Endothelial cell of umbilical vein (primary cell): ENCODE measurements around the gene PLEKHH1. TPM values are rescaled to one million over a fixed set of nuclear protein-coding genes. Genes with fewer than 3 reads are reported as not detected.

Experiments
- BruUV-seq: library from RNA; stranded (reverse); fragments of 400-500 nt; replicated peaks from 2 replicates; lab custom pipeline; 2021; lab: Mats Ljungman, UMichigan
- CTCF ChIA-PET: fragments of 300-600, 350-600 bp; sonication (Branson Sonifier 250); formaldehyde crosslinking; loops from one replicate; lab custom pipeline; 2021; ENCODE audit warnings: antibody characterized with exemption, inconsistent platforms; lab: Charles Lee
- POLR2A ChIA-PET: fragments of 300-600, 350-600 bp; sonication (Branson Sonifier 250); formaldehyde crosslinking; loops from one replicate; lab custom pipeline; 2021; ENCODE audit warnings: antibody characterized with exemption, inconsistent platforms; lab: Charles Lee
- DNase-seq: peaks from one replicate; pipeline ENCODE4 v3.0.0-alpha.2; 2011; ENCODE audit warnings: low read depth, low spot score
- FAIRE-seq: peaks from 2 replicates; lab custom pipeline; 2011; peaks lifted over from hg19 to GRCh38; lab: Jason Lieb, UNC
- H2AFZ ChIP-seq: 2 replicates; pipeline ENCODE4 v1.6.0; 2012; ENCODE audit warnings: low read depth, low read length, control low read depth, inconsistent platforms
- H3K27ac ChIP-seq: 2 replicates; pipeline ENCODE4 v1.5.1; 2011; ENCODE audit warnings: low read depth, mild to moderate bottlenecking, control low read depth, low read length, moderate library complexity; ENCODE audit not compliant: insufficient read depth
- H3K27me3 ChIP-seq, 2 experiments: 2 replicates each; pipeline versions ENCODE4 v1.6.0 to v1.6.1; 2011; ENCODE audit warnings: low read length in 2 of 2, mixed read lengths in 1 of 2; ENCODE audit not compliant: control insufficient read depth in 2 of 2, insufficient read depth in 2 of 2
- H3K36me3 ChIP-seq, 2 experiments: 2 replicates in 1 of 2; 3 replicates in 1 of 2; pipeline ENCODE4 v1.5.1; 2011; ENCODE audit warnings: low read length in 2 of 2, mild to moderate bottlenecking in 1 of 2, moderate library complexity in 1 of 2; ENCODE audit not compliant: control insufficient read depth in 2 of 2, insufficient read depth in 2 of 2; ENCODE audit errors: extremely low read depth in 1 of 2
- H3K4me1 ChIP-seq: 3 replicates; pipeline ENCODE4 v1.5.1; 2011; ENCODE audit warnings: mild to moderate bottlenecking, low read length; ENCODE audit not compliant: control insufficient read depth, insufficient read depth; ENCODE audit errors: extremely low read depth
- H3K4me2 ChIP-seq: 2 replicates; pipeline ENCODE4 v1.6.1; 2011; ENCODE audit warnings: low read length, control low read depth, mixed read lengths; ENCODE audit not compliant: insufficient read depth
- H3K4me3 ChIP-seq, 3 experiments: fragments of 200-600 bp in 1 of 3; sonication (generic), shearing (Covaris generic) in 1 of 3; replicated peaks in 1 of 3; 2 replicates each; pipeline ENCODE4 v1.5.1; 2011 to 2016; ENCODE audit warnings: control low read depth in 3 of 3, low read length in 3 of 3, mild to moderate bottlenecking in 2 of 3, inconsistent platforms in 1 of 3, low read depth in 1 of 3, moderate library complexity in 1 of 3; ENCODE audit not compliant: insufficient read depth in 1 of 3
- H3K79me2 ChIP-seq: 2 replicates; pipeline ENCODE4 v1.6.0; 2012; ENCODE audit warnings: low read length, inconsistent platforms; ENCODE audit not compliant: control insufficient read depth, insufficient read depth
- H3K9ac ChIP-seq: replicated peaks from 2 replicates; pipeline ENCODE3; 2011; ENCODE audit warnings: low read length, control low read depth; ENCODE audit not compliant: insufficient read depth; ENCODE audit errors: extremely low read depth
- H3K9me1 ChIP-seq: replicated peaks from 3 replicates; pipeline ENCODE4 v1.6.0; 2011; ENCODE audit warnings: mild to moderate bottlenecking, low read length; ENCODE audit not compliant: control insufficient read depth, insufficient read depth; ENCODE audit errors: extremely low read depth
- H3K9me3 ChIP-seq: replicated peaks from 2 replicates; pipeline ENCODE4 v1.5.1; 2012; ENCODE audit warnings: low read length, inconsistent platforms; ENCODE audit not compliant: control insufficient read depth, insufficient read depth
- H4K20me1 ChIP-seq: replicated peaks from 2 replicates; pipeline ENCODE3; 2011; ENCODE audit warnings: mild to moderate bottlenecking, low read length; ENCODE audit not compliant: control insufficient read depth, insufficient read depth; ENCODE audit errors: extremely low read depth
- EZH2 ChIP-seq: IDR thresholded peaks from 2 replicates; pipeline ENCODE4 v1.6.1; 2012; ENCODE audit warnings: borderline replicate concordance, low read depth, mild to moderate bottlenecking, moderate library complexity, low read length, inconsistent platforms; ENCODE audit not compliant: severe bottlenecking
- FOS ChIP-seq: IDR thresholded peaks from 2 replicates; pipeline ENCODE4 v1.6.1; 2011; ENCODE audit warnings: mild to moderate bottlenecking, low read length, moderate library complexity, borderline replicate concordance; ENCODE audit not compliant: insufficient read depth
- GATA2 ChIP-seq: IDR thresholded peaks from 2 replicates; pipeline ENCODE4 v1.7.0; 2011; ENCODE audit warnings: low read depth, mild to moderate bottlenecking, moderate library complexity, mixed read lengths, low read length; ENCODE audit not compliant: insufficient read length, insufficient read depth
- JUN ChIP-seq: IDR thresholded peaks from 2 replicates; pipeline ENCODE4 v1.6.1; 2011; ENCODE audit warnings: borderline replicate concordance, low read depth; ENCODE audit not compliant: insufficient read length, insufficient read depth
- POLR2A ChIP-seq: IDR thresholded peaks from 2 replicates; pipeline ENCODE4 v1.6.1; 2012; ENCODE audit warnings: low read depth, mild to moderate bottlenecking, control low read depth, low read length
- POLR2AphosphoS5 ChIP-seq: IDR thresholded peaks from 2 replicates; pipeline ENCODE4 v1.6.1; 2012; ENCODE audit warnings: low read depth, mild to moderate bottlenecking, control low read depth, low read length, moderate library complexity; ENCODE audit not compliant: insufficient read depth
- dilution Hi-C: fragments of 300-500 bp; cut with MboI; formaldehyde crosslinking; loops from one replicate; pipeline ENCODE4 v1.15.0; 2019; ENCODE audit warnings: low sequenced_read_pairs; ENCODE audit not compliant: extremely low pct_ligation_motif_present
- intact Hi-C: fragments of 100-400 bp; cut with micrococcal nuclease; formaldehyde crosslinking; loops from one replicate; pipeline ENCODE4 v1.10.0; 2022
- polyA plus RNA-seq, 4 experiments: library from polyadenylated mRNA; depleted of rRNA in 3 of 4; stranded (reverse) in 3 of 4; unstranded in 1 of 4; fragments of >200 nt; gene quantifications; 2 replicates each; pipeline versions ENCODE4 v1.2.1 to v1.2.3, GENCODE V29; 2011 to 2012; ENCODE audit warnings: missing spikeins in 1 of 4
- total RNA-seq: library from RNA; stranded (reverse); gene quantifications from 2 replicates; pipeline ENCODE4 v1.2.3, GENCODE V29; 2021
- TF ChIP-seq, protein P1 (sequence below), 2 donors: IDR thresholded peaks; 1 replicate in 1 of 2; 2 replicates in 1 of 2; pipeline ENCODE4 v1.5.1; 2011; ENCODE audit warnings: low read length in 2 of 2, mild to moderate bottlenecking in 2 of 2, moderate library complexity in 2 of 2, control low read depth in 1 of 2, inconsistent platforms in 1 of 2, low read depth in 1 of 2; ENCODE audit not compliant: insufficient read depth in 1 of 2; ENCODE audit errors: extremely low read depth in 1 of 2
- TF ChIP-seq, protein P2 (sequence below): IDR thresholded peaks from 2 replicates; pipeline ENCODE4 v1.6.1; 2011; ENCODE audit not compliant: insufficient read depth, insufficient read length

PLEKHH1 gene
- total and polyA plus RNA-seq, 2 donors (not counting 3 experiments of a cell fraction or from before 2014, with no cell fraction given), result 0.17 to 0.71 TPM

DNA sequence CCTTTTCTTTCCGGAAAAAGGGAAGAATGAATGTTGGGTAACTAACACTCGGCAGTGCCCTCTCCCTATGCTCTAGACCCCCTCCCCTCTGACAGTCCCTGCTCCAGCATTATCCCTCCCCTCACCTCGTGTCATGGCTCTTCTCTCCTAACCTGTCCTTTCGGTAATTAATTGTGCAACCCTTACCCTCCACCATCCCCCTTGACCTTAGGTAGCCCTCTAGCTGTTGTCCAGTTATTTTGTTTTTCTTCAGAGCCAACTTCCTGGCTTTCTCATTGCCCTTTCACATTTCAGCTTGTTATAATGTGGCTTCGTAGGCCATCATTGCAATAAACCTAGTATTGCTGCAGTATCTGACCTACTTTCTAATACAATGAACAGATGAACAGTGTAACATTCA is 97.8 kb downstream of the PLEKHH1 start:
- POLR2A ChIA-PET, result no interaction called here
- H2AFZ ChIP-seq, result no peak overlapping the region
- H3K4me3 ChIP-seq, result no peak overlapping the region
- H3K9me1 ChIP-seq, result no peaks in the 10 kb centered on the region
- no peaks in the 10 kb centered on the region for H3K27me3 ChIP-seq
- H3K9ac ChIP-seq, result no peak overlapping the region
- no peaks in the 10 kb centered on the region for H4K20me1 ChIP-seq
- dilution Hi-C loops, result no loop called here
- DNase-seq (no peak), FAIRE-seq (no peak)
- CTCF ChIA-PET, result interaction anchor here (0.7 to 1.6 kb wide), 5 partner anchors 11 to 38 kb away, joined by 3 to 13 read pairs (median 5); partner anchors contain the start of gene ARG2
- TF ChIP-seq GATA2, result no peak
- TF ChIP-seq JUN, result no peak
- TF ChIP-seq POLR2AphosphoS5, result no peak
- no peak for TF ChIP-seq FOS
- TF ChIP-seq POLR2A, result no peak
- TF ChIP-seq, protein P1, sequence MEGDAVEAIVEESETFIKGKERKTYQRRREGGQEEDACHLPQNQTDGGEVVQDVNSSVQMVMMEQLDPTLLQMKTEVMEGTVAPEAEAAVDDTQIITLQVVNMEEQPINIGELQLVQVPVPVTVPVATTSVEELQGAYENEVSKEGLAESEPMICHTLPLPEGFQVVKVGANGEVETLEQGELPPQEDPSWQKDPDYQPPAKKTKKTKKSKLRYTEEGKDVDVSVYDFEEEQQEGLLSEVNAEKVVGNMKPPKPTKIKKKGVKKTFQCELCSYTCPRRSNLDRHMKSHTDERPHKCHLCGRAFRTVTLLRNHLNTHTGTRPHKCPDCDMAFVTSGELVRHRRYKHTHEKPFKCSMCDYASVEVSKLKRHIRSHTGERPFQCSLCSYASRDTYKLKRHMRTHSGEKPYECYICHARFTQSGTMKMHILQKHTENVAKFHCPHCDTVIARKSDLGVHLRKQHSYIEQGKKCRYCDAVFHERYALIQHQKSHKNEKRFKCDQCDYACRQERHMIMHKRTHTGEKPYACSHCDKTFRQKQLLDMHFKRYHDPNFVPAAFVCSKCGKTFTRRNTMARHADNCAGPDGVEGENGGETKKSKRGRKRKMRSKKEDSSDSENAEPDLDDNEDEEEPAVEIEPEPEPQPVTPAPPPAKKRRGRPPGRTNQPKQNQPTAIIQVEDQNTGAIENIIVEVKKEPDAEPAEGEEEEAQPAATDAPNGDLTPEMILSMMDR (IDR thresholded peaks at IDR 0.05; ENCODE audit: extremely low read depth in 1 of 2, insufficient read depth in 1 of 2, low read depth in 1 of 2, low read length in 2 of 2), result no peak
- TF ChIP-seq, protein P2, sequence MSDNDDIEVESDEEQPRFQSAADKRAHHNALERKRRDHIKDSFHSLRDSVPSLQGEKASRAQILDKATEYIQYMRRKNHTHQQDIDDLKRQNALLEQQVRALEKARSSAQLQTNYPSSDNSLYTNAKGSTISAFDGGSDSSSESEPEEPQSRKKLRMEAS, result no peak
- TF ChIP-seq EZH2, result no peak
- H3K4me2 ChIP-seq, result no peak overlapping the region
- no TSS peak for BruUV-seq
- no peaks in the 10 kb centered on the region for H3K36me3 ChIP-seq
- H3K27ac ChIP-seq, result no peak overlapping the region
- no peaks in the 10 kb centered on the region for H3K9me3 ChIP-seq
- intact Hi-C loops, result no loop called here
- no peaks in the 10 kb centered on the region for H3K79me2 ChIP-seq
- no peaks in the 10 kb centered on the region for H3K4me1 ChIP-seq
